Keratinocyte (primary cell): ENCODE measurements around the gene HOXC5. TPM values are rescaled to one million over a fixed set of nuclear protein-coding genes. Genes with fewer than 3 reads are reported as not detected.
"Not testable (repeated sequence)": the region's sequence is repeated elsewhere in the genome, so short reads cannot be mapped to it uniquely, and the experiment has no call there.

Experiments used
- DNase-seq: peaks from one replicate; pipeline ENCODE4 v3.0.0-alpha.2; 2011; ENCODE audit warnings: low read depth, missing footprints, low spot score
- FAIRE-seq: peaks from 2 replicates; lab custom pipeline; 2011; peaks lifted over from hg19 to GRCh38; lab: Jason Lieb, UNC
- H2AFZ ChIP-seq: 2 replicates; pipeline ENCODE4 v1.6.0; 2012; ENCODE audit warnings: low read length, control low read depth, inconsistent platforms; ENCODE audit not compliant: control insufficient read depth
- H3K27ac ChIP-seq: 2 replicates; pipeline ENCODE4 v1.5.1; 2011; ENCODE audit warnings: low read length; ENCODE audit not compliant: control insufficient read depth, insufficient read depth
- H3K27me3 ChIP-seq: 3 replicates; pipeline ENCODE4 v1.6.0; 2011; ENCODE audit warnings: low read length; ENCODE audit not compliant: control insufficient read depth, insufficient read depth; ENCODE audit errors: extremely low read depth
- H3K36me3 ChIP-seq, 2 experiments: 2 replicates in 1 of 2; 3 replicates in 1 of 2; pipeline ENCODE4 v1.5.1; 2011; ENCODE audit warnings: low read length in 2 of 2, mild to moderate bottlenecking in 1 of 2; ENCODE audit not compliant: control insufficient read depth in 2 of 2, insufficient read depth in 2 of 2; ENCODE audit errors: extremely low read depth in 1 of 2
- H3K4me1 ChIP-seq: 3 replicates; pipeline ENCODE4 v1.5.1; 2011; ENCODE audit warnings: low read length; ENCODE audit not compliant: control insufficient read depth, insufficient read depth; ENCODE audit errors: extremely low read depth
- H3K4me2 ChIP-seq: 3 replicates; pipeline ENCODE4 v1.6.0; 2011; ENCODE audit warnings: low read depth, low read length; ENCODE audit not compliant: control insufficient read depth, insufficient read depth; ENCODE audit errors: extremely low read depth
- H3K4me3 ChIP-seq, 3 experiments: fragments of 200-600 bp in 1 of 3; sonication (generic) in 1 of 3; 2 replicates in 2 of 3; 3 replicates in 1 of 3; pipeline ENCODE4 v1.5.1; 2011 to 2016; ENCODE audit warnings: low read length in 3 of 3, mild to moderate bottlenecking in 3 of 3, control low read depth in 2 of 3, inconsistent platforms in 1 of 3, low read depth in 1 of 3, mixed read lengths in 1 of 3, mixed run types in 1 of 3, moderate library complexity in 1 of 3; ENCODE audit not compliant: control insufficient read depth in 2 of 3, insufficient read depth in 2 of 3; ENCODE audit errors: extremely low read depth in 1 of 3
- H3K79me2 ChIP-seq: 2 replicates; pipeline ENCODE4 v1.6.0; 2012; ENCODE audit warnings: low read length; ENCODE audit not compliant: control insufficient read depth, insufficient read depth
- H3K9ac ChIP-seq: 3 replicates; pipeline ENCODE4 v1.6.0; 2011; ENCODE audit warnings: low read length; ENCODE audit not compliant: control insufficient read depth, insufficient read depth; ENCODE audit errors: extremely low read depth
- H3K9me1 ChIP-seq: 3 replicates; pipeline ENCODE4 v1.6.0; 2011; ENCODE audit warnings: low read length; ENCODE audit not compliant: control insufficient read depth, insufficient read depth; ENCODE audit errors: extremely low read depth
- H3K9me3 ChIP-seq: 2 replicates; pipeline ENCODE4 v1.5.1; 2012; ENCODE audit warnings: low read depth, low read length; ENCODE audit not compliant: control insufficient read depth
- H4K20me1 ChIP-seq: 3 replicates; pipeline ENCODE4 v1.6.0; 2011; ENCODE audit warnings: low read length; ENCODE audit not compliant: control insufficient read depth, insufficient read depth; ENCODE audit errors: extremely low read depth
- CTCF ChIP-seq, 3 experiments: IDR thresholded peaks in 1 of 3; conservative IDR thresholded peaks in 1 of 3; optimal IDR thresholded peaks in 1 of 3; 2 replicates in 2 of 3; 3 replicates in 1 of 3; pipeline versions ENCODE3 to v1.5.1; 2011; ENCODE audit warnings: low read length in 3 of 3, mild to moderate bottlenecking in 3 of 3, moderate library complexity in 2 of 3, control low read depth in 1 of 3, inconsistent platforms in 1 of 3; ENCODE audit not compliant: insufficient read depth in 2 of 3; ENCODE audit errors: extremely low read depth in 1 of 3
- EZH2 ChIP-seq: IDR thresholded peaks from one replicate; pipeline ENCODE4 v1.6.1; 2012; ENCODE audit warnings: inconsistent platforms, mild to moderate bottlenecking, low read length, moderate library complexity
- dilution Hi-C: fragments of 300-500 bp; cut with MboI; formaldehyde crosslinking; loops from one replicate; pipeline ENCODE4 v1.7.0; 2020; ENCODE audit warnings: low sequenced_read_pairs; ENCODE audit not compliant: extremely low pct_ligation_motif_present
- polyA plus RNA-seq, 5 experiments: library from polyadenylated mRNA; depleted of rRNA in 3 of 5; stranded (reverse) in 3 of 5; stranded (forward) in 1 of 5; unstranded in 1 of 5; fragments of >200 nt; gene quantifications; 1 replicate in 1 of 5; 2 replicates in 3 of 5; 3 replicates in 1 of 5; pipeline versions ENCODE4 v1.2.1 to v1.2.3, GENCODE V29; 2011 to 2012; ENCODE audit warnings: missing spikeins in 2 of 5, low read depth in 1 of 5, low replicate concordance in 1 of 5

HOXC5 gene
- polyA plus RNA-seq, 1 donor (not counting 4 experiments of a cell fraction or from before 2014, with no cell fraction given): 0.18 TPM

- DNase-seq: no peak
- TF ChIP-seq CTCF (optimal IDR thresholded peaks at IDR 0.05 in 1 of 3, IDR thresholded peaks at IDR 0.05 in 1 of 3, conservative IDR thresholded peaks at IDR 0.05 in 1 of 3; ENCODE audit: extremely low read depth in 1 of 3, insufficient read depth in 2 of 3, low read length in 3 of 3): no peak
- no peak for TF ChIP-seq EZH2
- Histone ChIP-seq H3K9ac (no peak overlapping the region), H3K4me2 (no peak overlapping the region), H3K9me1 (no peaks in the 10 kb centered on the region), H3K9me3 (no peaks in the 10 kb centered on the region), H4K20me1 (no peaks in the 10 kb centered on the region), H3K79me2 (no peaks in the 10 kb centered on the region), H2AFZ (no peak overlapping the region), H3K36me3 (no peaks in the 10 kb centered on the region), H3K4me1 (peaks cover 23% of the 10 kb centered on the region), H3K4me3 (no peak overlapping the region), H3K27ac (no peak overlapping the region), H3K27me3 (peaks cover 3% of the 10 kb centered on the region)
- no peak for FAIRE-seq
- dilution Hi-C loops: no loop called here
Observed at GRCh38 chr12:54041097-54041690, 8.3 kb downstream of the HOXC5 start.

- H3K27me3 ChIP-seq, H3K4me2 ChIP-seq, dilution Hi-C loops, H3K79me2 ChIP-seq, H3K9me1 ChIP-seq, DNase-seq, H4K20me1 ChIP-seq, H2AFZ ChIP-seq, H3K4me3 ChIP-seq, H3K36me3 ChIP-seq, H3K9ac ChIP-seq, H3K9me3 ChIP-seq, H3K27ac ChIP-seq, FAIRE-seq: not testable (repeated sequence)
- H3K4me1 ChIP-seq: peaks cover 15% of the 10 kb centered on the region
Observed at GRCh38 chr12:54042033-54042432, 9.2 kb downstream of the HOXC5 start.
